Mesodermal cell (in vitro differentiated cells): Measurements from ENCODE around the gene SERPINB6.
"Not testable (repeated sequence)": the region's sequence is repeated elsewhere in the genome, so short reads cannot be mapped to it uniquely, and the experiment has no call there.

ENCODE experiments used
- H3K27ac ChIP-seq: 2 replicates; pipeline ENCODE4 v1.7.0; 2013; ENCODE audit warnings: mild to moderate bottlenecking, low read depth, low read length, moderate library complexity; ENCODE audit not compliant: severe bottlenecking
- H3K36me3 ChIP-seq: 2 replicates; pipeline ENCODE4 v1.7.1; 2013; ENCODE audit warnings: mild to moderate bottlenecking, low read length, moderate library complexity; ENCODE audit not compliant: control insufficient read depth, insufficient read depth
- H3K4me1 ChIP-seq: one replicate; pipeline ENCODE4 v1.7.1; 2013; ENCODE audit warnings: mild to moderate bottlenecking, low read length; ENCODE audit not compliant: insufficient read depth, control insufficient read depth, poor library complexity, severe bottlenecking
- H3K4me3 ChIP-seq: 2 replicates; pipeline ENCODE4 v1.7.0; 2013; ENCODE audit warnings: low read length, control low read depth, mild to moderate bottlenecking; ENCODE audit not compliant: insufficient read depth, poor library complexity, severe bottlenecking; ENCODE audit errors: extremely low read depth
- H3K9me3 ChIP-seq: 2 replicates; pipeline ENCODE4 v1.7.1; 2013; ENCODE audit warnings: mild to moderate bottlenecking, low read length, moderate library complexity; ENCODE audit not compliant: control insufficient read depth
- WGBS, 2 experiments: methylation state at CpG; one replicate each; pipeline ENCODE4 v1.1.5; 2013; ENCODE audit warnings: missing lambda C conversion rate in 2 of 2; ENCODE audit not compliant: insufficient coverage in 2 of 2; 5-methylcytosine and 5-hydroxymethylcytosine counted together

Gene SERPINB6

GRCh38 chr6:2976571-2977085 lies 5.3 kb upstream of the SERPINB6 start:
- H3K4me1 ChIP-seq, result peaks cover 9% of the 10 kb centered on the region
- H3K36me3 ChIP-seq, result no peaks in the 10 kb centered on the region
- H3K27ac ChIP-seq, result no peak overlapping the region
- H3K4me3 ChIP-seq, result no peak overlapping the region
- WGBS, 2 experiments, result 87% methylated on average over 3 to 6 of the region's 7 CpGs
- no peaks in the 10 kb centered on the region for H3K9me3 ChIP-seq

DNA sequence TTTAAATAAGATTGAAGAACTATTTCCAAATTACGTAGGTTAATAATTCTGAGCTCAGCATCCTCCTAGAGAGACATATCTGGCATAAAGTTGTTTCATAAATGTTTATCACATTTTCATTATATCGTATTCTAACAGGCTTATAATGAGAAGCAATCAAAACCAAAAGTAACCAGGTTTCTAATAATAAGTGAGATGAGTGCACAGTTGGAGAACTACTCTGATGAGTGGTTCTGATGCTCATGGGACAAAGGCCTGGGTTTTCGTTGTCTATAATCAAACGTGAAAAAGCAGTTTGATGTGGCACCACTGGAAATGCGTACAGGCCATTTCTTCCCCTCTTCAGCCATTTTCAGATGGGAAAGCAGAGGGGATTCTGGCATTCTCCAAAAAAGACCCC lies 4.7 kb upstream of the SERPINB6 start:
- H3K4me3 ChIP-seq, result no peak overlapping the region
- H3K36me3 ChIP-seq, result no peaks in the 10 kb centered on the region
- 81 to 90% methylated on average over 2 to 3 of the region's 5 CpGs for WGBS, 2 experiments
- H3K4me1 ChIP-seq, result peaks cover 6% of the 10 kb centered on the region
- no peaks in the 10 kb centered on the region for H3K9me3 ChIP-seq
- H3K27ac ChIP-seq, result no peak overlapping the region

DNA sequence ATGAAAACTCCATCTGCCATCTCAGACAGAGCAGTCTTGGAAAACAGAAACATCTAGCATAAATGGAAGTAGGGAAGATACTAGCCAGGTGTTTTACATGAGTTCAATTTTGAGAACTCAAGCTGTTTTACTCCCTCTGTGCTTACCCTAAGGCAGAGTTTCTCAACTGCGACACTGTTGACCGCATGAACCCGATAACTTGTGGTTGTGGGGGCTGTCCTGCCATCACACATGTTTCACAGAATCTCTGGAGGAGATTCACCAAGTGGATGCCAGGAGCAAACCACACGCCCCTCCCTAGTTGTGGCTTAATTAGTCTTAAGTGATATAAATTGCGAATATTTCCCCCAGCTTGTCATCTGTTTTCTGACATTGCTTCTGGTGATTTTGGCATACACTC lies 2.3 kb upstream of the SERPINB6 start:
- Histone ChIP-seq H3K36me3 (no peaks in the 10 kb centered on the region), H3K4me3 (no peak overlapping the region), H3K27ac (no peak overlapping the region), H3K4me1 (peaks cover 6% of the 10 kb centered on the region), H3K9me3 (no peaks in the 10 kb centered on the region)
- 97 to 100% methylated on average over 1 to 5 of the region's 5 CpGs for WGBS, 2 experiments

DNA sequence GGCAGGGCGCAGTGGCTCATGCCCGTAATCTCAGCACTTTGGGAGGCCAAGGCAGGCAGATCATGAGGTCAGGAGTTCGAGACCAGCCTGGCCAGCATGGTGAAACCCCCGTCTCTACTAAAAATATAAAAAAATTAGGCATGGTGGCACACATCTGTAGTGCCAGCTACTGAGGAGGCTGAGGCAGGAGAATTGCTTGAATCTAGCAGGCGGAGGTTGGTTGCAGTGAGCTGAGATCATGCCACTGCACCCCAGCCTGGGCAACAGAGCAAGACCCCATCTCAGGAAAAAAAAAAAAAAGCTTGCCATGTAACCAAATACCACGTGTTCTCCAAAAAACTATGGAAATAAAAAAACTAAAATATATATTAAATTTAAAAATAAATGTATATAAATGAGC lies 1.8 kb upstream of the SERPINB6 start:
- not testable (repeated sequence) for H3K4me3 ChIP-seq, H3K36me3 ChIP-seq, H3K27ac ChIP-seq, H3K4me1 ChIP-seq, H3K9me3 ChIP-seq
- 95% methylated on average over 3 of the region's 6 CpGs; no CpG with 5 or more reads in 1 of the 2 experiments for WGBS, 2 experiments

DNA sequence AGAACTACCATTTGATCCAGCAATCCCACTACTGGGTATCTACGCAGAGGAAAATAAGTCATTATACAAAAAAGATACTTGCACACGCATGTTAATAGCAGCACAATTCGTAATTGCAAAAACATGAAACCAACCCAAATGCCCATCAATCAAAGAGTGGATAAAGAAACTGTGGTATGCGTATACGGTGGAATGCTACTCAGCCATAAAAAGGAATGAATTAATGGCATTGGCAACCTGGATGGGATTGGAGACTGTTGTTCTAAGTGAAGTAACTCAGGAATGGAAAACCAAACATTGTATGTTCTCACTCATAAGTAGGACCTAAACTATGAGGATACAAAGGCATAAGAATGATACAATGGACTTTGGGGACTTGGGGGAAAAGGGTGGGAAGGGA lies 1.3 kb upstream of the SERPINB6 start:
- H3K4me1 ChIP-seq, H3K27ac ChIP-seq, H3K9me3 ChIP-seq, H3K36me3 ChIP-seq, H3K4me3 ChIP-seq: not testable (repeated sequence)
- 90% methylated on average over 2 of the region's 5 CpGs for WGBS, 2 experiments

GRCh38 chr6:2972219-2972487 lies 786 bp upstream of the SERPINB6 start:
- WGBS, 2 experiments, result no CpG with 5 or more reads among the region's 1 CpG
- H3K27ac ChIP-seq, H3K36me3 ChIP-seq, H3K4me1 ChIP-seq, H3K9me3 ChIP-seq: not testable (repeated sequence)
- H3K4me3 ChIP-seq, result peak overlapping the region; percentile 52

- H3K36me3 ChIP-seq, result no peaks in the 10 kb centered on the region
- H3K4me1 ChIP-seq, result peaks cover 10% of the 10 kb centered on the region
- H3K27ac ChIP-seq, result peak overlapping the region; percentile 30
- H3K4me3 ChIP-seq, result peak overlapping the region; percentile 52
- 1 to 2% methylated on average over 66 to 67 of the region's 80 CpGs for WGBS, 2 experiments
- H3K9me3 ChIP-seq, result no peaks in the 10 kb centered on the region
Measured at GRCh38 chr6:2970753-2971419, 481 bp downstream of the SERPINB6 start.

- H3K9me3 ChIP-seq, result no peaks in the 10 kb centered on the region
- peak overlapping the region; percentile 52 for H3K4me3 ChIP-seq
- WGBS, 2 experiments, result 72 to 74% methylated on average over 6 to 7 of the region's 10 CpGs
- H3K4me1 ChIP-seq, result peaks cover 10% of the 10 kb centered on the region
- peak overlapping the region; percentile 30 for H3K27ac ChIP-seq
- H3K36me3 ChIP-seq, result no peaks in the 10 kb centered on the region
Measured at GRCh38 chr6:2970034-2970685, 1.2 kb downstream of the SERPINB6 start.

DNA sequence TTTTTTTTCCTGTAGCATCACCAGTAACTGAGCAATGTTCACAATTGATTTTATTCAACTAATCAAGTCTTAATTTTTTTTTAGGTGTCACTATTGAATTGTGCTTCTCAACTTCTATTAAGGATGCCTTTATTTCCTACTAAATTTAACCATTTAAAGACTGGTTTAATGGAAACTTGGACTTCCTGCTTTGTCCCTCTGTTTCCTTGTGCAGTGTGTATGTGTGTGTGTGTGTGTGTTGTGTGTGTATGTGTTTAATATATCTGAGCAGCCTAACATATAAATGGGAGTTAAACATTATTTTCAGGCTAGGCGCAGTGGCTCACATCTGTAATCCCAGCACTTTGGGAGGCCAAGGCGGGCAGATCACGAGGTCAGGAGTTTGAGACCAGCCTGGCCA lies 1.8 kb downstream of the SERPINB6 start:
- 77 to 100% methylated on average over 3 of the region's 3 CpGs for WGBS, 2 experiments
- H3K27ac ChIP-seq, result no peak overlapping the region
- no peaks in the 10 kb centered on the region for H3K9me3 ChIP-seq
- H3K4me3 ChIP-seq, result no peak overlapping the region
- H3K36me3 ChIP-seq, result peaks cover 3% of the 10 kb centered on the region
- H3K4me1 ChIP-seq, result peaks cover 10% of the 10 kb centered on the region

GRCh38 chr6:2968600-2969135 lies 2.7 kb downstream of the SERPINB6 start:
- Histone ChIP-seq H3K27ac (peak overlapping the region; percentile 62), H3K9me3 (no peaks in the 10 kb centered on the region), H3K36me3 (peaks cover 3% of the 10 kb centered on the region), H3K4me1 (peaks cover 10% of the 10 kb centered on the region), H3K4me3 (no peak overlapping the region)
- 40 to 60% methylated on average over 1 of the region's 8 CpGs for WGBS, 2 experiments

DNA sequence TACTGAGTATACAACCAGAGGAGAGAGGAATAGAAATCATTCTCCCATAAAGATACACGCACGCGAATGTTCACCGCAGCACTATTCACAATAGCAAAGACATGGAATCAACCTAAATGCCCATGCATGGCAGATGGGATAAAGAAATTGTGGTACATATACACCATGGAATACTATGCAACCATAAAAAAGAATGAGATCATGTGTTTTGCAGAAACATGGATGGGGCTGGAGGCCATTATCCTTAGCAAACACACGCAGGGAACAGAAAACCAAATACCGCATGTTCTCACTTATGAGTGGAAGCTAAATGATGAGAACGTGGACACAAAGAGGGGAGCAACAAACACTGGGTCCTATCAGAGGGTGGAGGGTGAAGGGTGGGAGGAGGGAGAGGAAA lies 3.4 kb downstream of the SERPINB6 start:
- WGBS, 2 experiments, result 90 to 100% methylated on average over 3 of the region's 7 CpGs

More for the DNA sequence above, 3.4 kb downstream of the SERPINB6 start:
- Histone ChIP-seq H3K4me3 (no peak overlapping the region), H3K9me3 (no peaks in the 10 kb centered on the region), H3K36me3 (peaks cover 3% of the 10 kb centered on the region), H3K4me1 (peaks cover 10% of the 10 kb centered on the region), H3K27ac (no peak overlapping the region)
